ENCODE data around the gene KCND1.

Gene KCND1

DNA sequence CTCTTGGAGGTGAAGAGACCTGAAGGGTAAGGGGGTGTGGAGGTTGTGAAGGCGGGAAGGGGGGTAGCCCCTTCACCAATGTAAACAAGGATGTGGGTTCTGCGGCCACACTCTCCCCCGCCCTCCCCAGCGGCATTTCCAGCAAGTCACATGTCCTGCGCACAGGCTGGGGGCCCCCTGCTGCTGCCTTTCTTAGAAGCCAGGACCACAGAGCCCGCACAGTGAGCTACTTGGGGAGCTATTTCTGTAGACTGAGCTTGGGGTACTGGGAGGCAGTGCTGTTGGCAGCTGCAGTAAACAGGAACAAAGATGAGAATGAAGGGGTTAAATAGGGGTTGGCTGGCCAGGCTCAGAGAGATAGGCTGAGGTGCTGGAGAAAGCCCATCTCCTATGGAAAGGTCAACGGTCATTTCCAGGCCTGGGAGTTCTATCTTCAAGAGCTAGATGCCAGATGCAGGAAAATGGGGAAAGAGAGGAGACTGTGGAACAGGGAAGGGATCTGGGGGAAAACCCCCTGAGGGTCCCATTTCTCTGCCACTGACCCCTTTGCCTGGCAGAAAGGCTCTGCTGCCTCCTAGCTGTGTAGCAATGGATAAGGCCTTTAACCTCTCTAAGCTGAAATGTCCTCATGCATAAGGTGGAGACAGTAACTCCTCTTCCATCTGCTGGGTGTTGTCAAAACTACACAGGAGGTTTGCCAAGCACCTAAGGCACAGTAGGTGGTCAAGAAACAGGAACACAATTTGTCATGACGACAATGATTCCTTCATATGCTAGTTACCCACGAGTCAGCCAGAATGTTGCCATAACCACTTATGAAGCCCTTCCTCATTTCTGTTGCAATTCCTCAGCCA lies 34.4 kb downstream of the KCND1 start:
- no peak for FAIRE-seq

DNA sequence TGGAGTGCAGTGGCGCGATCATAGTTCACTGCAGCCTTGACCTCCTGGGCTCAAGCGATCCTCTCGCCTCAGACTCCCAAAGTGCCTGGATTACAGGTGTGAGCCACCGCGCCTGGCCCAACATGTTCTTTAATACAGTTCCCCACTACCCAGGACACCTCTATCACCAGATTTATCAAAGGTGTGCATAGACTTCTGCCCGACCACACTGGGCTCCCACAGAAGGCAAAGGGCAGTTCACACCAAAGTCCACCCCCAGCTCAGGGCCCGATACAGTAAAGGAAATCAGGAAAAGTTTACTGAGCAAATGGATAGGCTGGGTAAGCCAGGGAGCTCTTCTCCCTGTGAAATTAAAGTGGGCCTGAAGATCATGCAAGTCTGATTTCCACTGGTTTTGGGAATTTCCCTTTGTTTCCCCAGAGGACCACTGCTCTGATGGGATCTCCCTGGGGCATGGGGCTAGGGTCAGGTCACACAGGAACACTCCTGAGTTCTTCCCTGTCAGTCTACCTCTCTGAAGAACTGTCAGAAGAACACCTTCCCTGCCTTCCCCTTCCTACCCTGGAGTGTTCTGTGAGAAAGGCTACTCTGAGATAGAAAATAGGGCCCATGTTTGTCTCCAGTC lies 35.1 kb downstream of the KCND1 start:
- FAIRE-seq = no peak

DNA sequence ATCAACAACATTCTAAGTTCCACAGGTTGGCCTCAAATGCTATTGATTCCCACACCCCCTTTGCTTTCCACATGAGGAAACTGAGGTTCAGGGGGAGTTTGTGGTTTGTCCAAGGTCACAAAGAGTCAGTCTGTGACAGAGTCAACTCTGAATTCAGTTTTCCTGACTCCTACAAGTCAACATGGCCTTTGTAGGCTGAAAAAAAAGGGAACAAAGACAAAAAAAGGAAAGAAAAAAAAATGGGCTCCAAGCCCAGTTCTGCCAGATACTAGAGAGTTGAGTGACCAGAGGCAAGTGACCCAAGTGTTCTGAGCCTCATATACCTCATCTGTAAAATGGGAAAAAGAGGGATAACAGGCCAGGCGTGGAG lies 36.4 kb downstream of the KCND1 start:
- FAIRE-seq = no peak

DNA sequence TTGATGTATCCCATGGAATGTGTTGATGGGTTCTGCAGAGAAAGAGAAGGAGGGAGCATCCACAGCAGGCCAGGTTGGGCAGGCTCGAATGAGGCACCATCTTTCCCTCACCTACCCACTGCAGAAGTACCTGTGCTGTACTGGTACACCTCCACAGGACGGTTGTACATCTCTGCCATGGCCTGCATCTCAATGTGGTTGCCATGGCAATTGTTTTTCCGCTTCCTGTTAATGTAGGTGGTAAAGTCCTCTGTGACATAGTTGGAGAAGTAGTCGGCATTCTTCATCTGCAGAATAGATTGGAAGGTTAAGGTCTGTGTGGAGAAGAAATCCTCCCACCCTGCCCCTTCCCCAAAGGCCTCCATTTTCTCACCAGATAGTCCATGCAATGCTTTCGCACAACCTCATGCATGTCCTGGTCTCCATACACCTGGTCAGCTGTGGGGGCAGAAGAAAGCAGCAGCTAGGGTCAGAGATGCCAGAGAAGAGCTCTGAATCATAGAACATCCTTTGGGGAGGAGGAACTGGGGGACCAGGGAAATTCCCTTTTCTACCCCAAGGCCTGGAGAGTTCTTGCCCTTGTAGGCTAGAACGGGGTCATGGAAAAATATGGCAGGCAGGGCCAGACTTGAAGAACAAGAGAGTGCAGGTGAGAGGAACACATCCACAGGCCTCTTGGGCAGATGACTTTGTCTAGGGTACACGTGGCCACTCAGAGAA lies 36.9 kb downstream of the KCND1 start:
- FAIRE-seq = no peak

- FAIRE-seq = no peak
Observed at GRCh38 chrX:48933757-48934156, 37.9 kb downstream of the KCND1 start.

DNA sequence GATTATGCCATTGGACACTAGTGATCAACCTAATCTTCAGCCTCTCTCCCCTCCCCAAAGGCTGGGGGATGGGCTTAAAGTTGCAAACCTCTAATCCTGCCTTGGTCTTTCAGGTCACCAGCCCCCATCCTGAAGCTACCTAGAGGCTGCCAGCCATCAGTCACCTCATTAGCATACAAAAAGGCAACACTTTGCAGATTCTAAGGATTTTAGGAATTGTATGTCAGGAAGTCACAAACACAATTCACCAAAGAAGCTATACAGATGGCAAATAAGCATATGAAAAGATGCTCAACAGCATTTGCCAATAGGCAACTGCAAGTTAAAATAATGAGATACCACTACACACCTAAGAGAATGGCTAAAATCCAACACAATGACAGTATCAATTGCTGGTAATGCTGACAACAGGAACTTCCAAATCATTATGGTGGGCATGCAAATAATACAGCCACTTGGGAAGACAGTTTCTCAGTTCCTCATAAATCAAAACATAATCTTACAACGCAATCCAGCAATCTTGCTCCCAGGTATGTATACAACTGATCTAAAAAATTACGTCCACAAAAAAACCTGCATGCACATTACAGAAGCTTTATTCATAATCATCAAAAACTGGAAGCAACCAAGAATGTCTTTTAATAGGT lies 43.8 kb downstream of the KCND1 start:
- FAIRE-seq = no peak

DNA sequence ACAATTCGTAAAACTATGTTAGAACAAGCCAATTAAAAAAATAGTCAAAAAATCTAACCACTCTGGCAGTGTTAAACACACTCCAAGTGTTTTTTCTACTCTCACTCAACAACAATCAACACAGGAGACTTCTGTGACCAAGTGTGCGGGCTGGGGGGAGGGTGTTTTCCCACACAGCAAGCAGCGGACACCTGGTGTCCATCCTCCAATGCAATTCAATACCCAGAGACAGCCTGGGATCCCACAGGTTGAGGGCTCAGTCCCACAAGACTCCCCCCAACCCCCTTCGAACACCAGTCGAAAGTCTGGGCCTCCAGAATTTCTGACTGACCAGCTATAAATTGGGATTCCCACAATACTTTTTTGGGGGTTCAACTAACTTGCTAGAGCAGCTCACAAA lies 44.5 kb downstream of the KCND1 start:
- no peak for FAIRE-seq

DNA sequence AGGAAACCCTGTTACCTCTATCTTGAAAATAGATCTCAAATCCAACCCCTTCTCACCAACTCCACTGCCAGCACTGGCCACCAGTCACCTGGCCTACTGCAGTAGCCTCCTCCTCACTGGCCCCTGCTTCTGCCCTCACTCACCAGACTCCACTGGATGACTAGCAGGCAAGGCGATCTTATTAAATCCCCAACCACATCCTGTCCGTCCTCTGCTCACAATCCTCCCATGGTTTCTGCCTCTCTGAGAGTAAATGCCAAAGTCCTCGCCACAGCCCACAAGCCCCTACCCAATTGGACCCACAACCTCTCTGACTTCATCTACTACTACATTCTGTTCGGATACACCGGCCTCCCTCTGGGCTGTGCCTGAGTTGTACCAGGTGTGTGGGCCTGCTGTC lies 47.4 kb downstream of the KCND1 start:
- FAIRE-seq = no peak

DNA sequence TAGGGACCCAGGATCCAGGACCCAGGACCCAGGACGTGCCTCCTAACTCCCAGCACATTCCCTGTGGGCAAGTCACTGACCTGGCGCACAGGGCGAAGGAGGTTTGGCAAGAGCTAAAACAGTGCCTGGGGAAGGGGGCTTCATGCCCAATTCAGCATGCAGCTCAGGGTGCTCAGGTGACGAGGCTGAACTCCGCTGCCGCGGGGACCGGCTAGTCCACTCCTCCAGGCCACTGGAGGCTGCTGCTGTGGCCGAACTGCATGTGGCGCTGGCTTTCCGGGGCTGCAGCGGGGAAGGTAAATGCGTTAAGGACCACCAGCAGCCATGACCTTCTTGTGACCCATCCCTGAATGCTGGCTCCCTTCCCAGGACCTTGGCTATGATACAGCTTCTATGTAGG lies 47.9 kb downstream of the KCND1 start:
- no peak for FAIRE-seq

DNA sequence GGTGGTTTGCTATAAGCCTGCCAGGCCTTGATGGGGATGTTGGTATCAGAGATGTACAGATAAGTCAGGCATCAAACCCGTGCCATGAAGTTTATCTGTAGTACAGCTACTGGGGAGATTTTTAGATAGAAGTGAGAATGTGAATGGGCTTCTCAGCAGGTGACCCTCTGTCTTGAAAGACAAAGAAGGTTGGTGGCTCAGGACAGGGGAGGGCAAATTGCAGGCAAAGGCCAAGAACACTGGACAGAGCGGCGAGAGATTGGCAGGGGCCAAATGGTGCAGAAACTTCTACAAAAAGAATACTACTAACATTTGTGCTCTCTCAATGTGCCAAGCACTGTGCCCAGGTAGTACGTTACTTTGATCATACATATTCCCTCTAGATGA lies 50.9 kb downstream of the KCND1 start:
- FAIRE-seq = no peak

DNA sequence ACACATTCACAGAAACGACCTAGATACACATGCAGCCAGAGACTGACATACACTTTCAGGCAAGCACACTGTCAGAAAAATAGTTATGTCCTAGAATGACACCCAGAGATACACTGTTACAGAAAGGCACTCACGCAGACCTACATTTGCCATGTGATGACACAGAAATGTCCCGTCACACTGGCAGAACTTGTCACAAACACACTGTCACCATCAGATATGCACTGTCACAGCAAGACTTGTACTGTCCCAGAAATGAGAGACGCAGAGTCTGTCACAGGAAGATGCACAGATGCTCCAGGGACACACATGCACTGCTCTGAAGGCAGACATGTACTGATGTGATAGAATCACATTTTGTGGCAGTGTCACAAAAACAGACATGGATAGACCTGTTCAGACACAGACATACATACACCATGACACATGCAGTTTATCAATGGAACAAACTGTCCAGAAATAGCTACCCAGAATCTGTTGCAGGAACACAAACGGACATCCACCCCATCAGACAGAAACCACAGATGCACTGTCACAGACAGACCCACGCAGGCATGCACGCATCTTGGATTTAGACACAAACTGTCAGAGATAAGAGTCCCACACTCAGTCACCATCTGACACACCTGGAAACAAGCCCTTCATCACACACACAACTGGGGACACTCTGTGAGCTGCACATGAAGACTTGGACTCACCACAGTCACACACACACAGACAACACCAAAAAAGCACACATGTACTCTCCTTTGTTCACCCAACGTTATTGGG lies 51.5 kb downstream of the KCND1 start:
- FAIRE-seq = no peak

GRCh38 chrX:48919360-48919841 lies 52.2 kb downstream of the KCND1 start:
- FAIRE-seq = no peak

DNA sequence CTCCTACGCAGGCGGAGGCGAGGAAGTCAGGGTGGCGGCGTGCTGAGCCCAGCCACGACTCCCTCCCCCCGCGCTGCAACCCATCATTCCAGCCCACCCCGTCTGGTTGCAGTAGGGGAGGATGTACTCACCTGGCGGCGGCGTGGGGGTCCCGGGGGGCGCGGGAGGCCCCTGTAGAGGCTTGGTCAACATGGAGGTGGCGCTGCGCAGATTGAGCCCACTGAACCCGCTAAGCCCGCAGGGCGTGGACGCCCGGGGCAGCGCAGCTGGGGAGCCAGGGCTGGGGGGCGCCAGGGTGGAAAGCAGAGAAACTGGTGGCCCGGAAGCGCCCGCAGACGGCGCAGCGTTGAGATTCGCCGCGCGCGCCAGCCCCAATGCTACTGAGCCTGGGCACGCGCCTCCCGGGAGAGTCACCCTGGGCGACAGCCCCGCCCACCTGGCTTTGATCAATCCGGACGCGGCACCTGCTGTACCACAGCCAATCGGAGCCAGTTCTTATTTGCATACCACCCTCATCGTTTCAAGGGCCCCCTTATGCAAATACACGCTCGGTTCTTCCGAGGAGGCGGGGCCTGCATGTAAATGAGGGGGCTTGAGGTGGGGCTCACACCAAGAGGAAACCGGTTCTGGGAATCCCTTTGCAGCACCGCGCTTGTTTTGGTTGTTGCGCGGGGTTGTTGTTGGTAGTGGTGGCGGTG lies 52.9 kb downstream of the KCND1 start, which contains the start of gene PIM2:
TSS of gene PIM2 (minus strand) at position 382 of the 698 bp plus-strand sequence. CDS start at position 192, 190 bp downstream.
- FAIRE-seq = no peak

GRCh38 chrX:48918301-48918642 lies 53.4 kb downstream of the KCND1 start:
- no peak for FAIRE-seq

DNA sequence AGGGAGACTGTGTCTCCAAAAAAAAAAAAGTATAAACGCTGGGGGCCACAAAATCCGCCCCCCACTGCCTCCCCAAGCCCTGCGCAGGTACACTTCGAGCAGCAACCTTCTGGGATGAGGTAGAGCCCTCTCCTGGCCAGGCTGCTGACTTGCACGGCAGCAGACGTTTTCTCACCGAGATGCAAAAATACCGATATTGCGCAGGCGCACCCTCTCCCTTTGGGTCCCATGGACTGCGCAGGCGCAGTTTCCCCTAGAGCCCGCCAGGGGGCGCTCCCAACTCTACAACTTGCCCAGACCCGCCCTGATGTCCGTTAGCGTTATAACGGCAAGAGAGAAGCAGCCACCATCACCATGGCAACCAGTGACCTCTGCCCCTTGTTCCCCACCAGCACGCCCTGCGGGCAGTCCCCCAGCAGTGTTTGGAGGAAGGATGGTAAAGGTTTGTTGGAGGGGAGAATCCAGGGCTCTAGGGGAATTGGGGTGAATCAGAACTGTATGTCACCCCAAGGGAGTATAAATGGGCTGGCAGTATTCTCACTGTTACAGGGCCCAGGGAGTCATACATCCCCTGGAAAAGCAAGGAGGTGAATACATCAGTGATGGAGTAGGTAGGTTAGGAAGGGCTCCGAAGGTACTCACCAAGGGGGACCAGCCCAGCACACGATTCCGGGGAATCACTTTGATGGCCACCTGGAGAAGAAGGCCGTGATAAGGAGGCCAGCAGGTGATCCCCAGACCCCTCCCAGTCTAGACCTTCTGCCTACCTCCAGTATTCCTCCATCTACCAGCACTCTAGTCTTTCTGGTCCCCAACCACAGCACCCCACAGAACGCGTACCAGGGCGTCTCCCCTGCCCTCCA lies 54.3 kb downstream of the KCND1 start:
- FAIRE-seq = no peak

- no peak for FAIRE-seq
Observed at GRCh38 chrX:48914593-48915493, 56.8 kb downstream of the KCND1 start.

DNA sequence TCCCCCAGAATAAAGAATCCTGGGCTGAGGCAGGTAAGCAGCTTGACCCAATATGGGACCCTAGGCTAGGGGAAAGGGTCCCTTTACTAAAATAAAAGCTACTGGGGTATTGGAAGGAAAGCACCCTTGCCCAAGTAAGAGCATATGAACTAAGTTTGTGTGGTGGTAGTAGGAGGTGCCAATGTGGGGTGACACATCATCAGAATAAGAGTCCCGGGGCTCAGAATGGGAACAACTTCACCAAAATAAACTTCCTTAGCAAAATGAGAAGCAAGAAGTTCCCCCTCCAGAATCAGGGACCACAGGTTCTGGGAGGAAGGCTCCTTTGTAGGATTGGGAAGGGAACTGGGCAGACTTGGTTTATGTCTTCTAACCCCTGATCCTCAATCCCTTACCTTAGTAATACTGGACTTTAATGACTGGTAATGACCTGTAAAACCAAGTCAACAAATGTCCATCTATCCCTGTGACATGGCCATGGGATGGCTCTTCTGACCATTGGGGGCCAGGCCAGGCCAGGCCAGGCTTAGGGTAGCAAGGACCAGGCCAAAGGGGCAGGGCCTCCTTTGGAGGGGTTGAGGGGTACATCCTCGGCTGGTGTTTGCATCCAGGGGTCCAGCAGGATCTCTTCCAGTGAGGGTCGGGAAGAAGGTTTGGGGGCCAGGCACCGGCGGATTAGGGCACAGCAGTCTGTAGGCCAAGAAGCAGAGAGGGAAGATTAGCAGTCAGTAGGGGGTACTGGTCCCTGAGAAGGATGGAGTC lies 57.9 kb downstream of the KCND1 start:
- FAIRE-seq = no peak

DNA sequence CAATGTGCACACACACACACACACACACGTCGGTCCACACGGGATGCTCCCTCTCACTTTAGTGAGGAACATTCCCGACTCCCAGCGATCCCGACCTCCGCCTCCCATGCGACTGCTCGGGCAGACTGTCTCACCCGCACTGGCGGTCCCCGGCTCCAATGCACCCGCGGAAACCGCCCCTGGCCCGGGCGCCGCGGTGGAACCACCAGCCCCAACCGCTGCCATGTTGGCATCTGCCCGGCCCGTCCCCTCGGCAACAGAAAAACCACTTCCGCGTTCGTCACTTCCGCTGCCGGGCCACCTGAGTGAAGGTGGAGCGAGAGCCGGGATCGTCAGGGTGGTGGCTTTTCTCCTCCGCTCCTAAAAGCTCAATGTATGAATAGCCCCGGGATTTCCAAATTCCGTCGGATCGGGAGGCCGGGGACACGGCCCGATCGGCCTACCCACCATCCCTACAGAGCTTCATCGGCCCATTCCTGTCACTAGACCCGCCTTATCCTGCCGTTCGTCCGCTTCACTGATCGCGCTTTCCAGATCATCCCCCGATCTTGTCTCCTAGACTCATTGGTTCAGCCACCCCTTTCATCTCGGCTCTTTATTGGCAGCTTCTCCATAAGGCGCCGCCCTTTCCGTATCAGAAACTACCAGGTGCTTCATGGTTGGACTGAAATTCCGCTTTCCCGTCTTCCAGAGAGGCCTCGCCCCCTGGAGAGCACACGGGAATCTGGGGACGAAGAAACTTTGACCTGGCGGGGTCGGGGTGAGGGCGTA lies 60.0 kb downstream of the KCND1 start, which contains the start of gene SLC35A2:
TSS of gene SLC35A2 (minus strand) at position 235 of the 771 bp plus-strand sequence. CDS start at position 225, 10 bp downstream.
- no peak for FAIRE-seq

Data from endometrium (tissue), 2 donors.